Fibroblast of the conjunctiva (primary cell): Measurements from ENCODE around the gene WWC2.
"Not testable (repeated sequence)": the region's sequence is repeated elsewhere in the genome, so short reads cannot be mapped to it uniquely, and the experiment has no call there.

ENCODE experiments used
- DNase-seq: peaks from one replicate; pipeline ENCODE4 v3.0.0-alpha.2; 2010; ENCODE audit warnings: low read depth

The WWC2 gene

GRCh38 chr4:183100827-183101226 lies 1.8 kb downstream of the WWC2 start:
- no peak for DNase-seq

- DNase-seq, result no peak
Measured at GRCh38 chr4:183101956-183102480, 3.0 kb downstream of the WWC2 start.

GRCh38 chr4:183105092-183105491 lies 6.0 kb downstream of the WWC2 start:
- DNase-seq, result no peak

GRCh38 chr4:183106839-183107238 lies 7.8 kb downstream of the WWC2 start:
- DNase-seq, result no peak

- DNase-seq, result no peak
Measured at GRCh38 chr4:183107891-183108459, 8.9 kb downstream of the WWC2 start.

- no peak for DNase-seq
Measured at GRCh38 chr4:183110244-183110643, 11.2 kb downstream of the WWC2 start.

GRCh38 chr4:183111452-183111885 lies 12.4 kb downstream of the WWC2 start:
- DNase-seq, result no peak

GRCh38 chr4:183118141-183118540 lies 19.1 kb downstream of the WWC2 start:
- DNase-seq, result no peak

GRCh38 chr4:183118585-183118984 lies 19.5 kb downstream of the WWC2 start:
- no peak for DNase-seq

- DNase-seq, result not testable (repeated sequence)
Measured at GRCh38 chr4:183121660-183122059, 22.6 kb downstream of the WWC2 start.

- DNase-seq, result no peak
Measured at GRCh38 chr4:183124228-183124627, 25.2 kb downstream of the WWC2 start.

GRCh38 chr4:183124865-183125264 lies 25.8 kb downstream of the WWC2 start:
- DNase-seq, result no peak

GRCh38 chr4:183129125-183129524 lies 30.1 kb downstream of the WWC2 start:
- DNase-seq, result no peak

GRCh38 chr4:183129675-183130074 lies 30.6 kb downstream of the WWC2 start:
- DNase-seq, result no peak

GRCh38 chr4:183130328-183131155 lies 31.5 kb downstream of the WWC2 start:
- DNase-seq, result no peak

GRCh38 chr4:183132081-183132480 lies 33.0 kb downstream of the WWC2 start:
- DNase-seq, result no peak

GRCh38 chr4:183132865-183133264 lies 33.8 kb downstream of the WWC2 start:
- no peak for DNase-seq

GRCh38 chr4:183136855-183137254 lies 37.8 kb downstream of the WWC2 start:
- no peak for DNase-seq

- no peak for DNase-seq
Measured at GRCh38 chr4:183139058-183139750, 40.1 kb downstream of the WWC2 start.

- DNase-seq, result no peak
Measured at GRCh38 chr4:183139972-183140570, 41.0 kb downstream of the WWC2 start.

- DNase-seq, result no peak
Measured at GRCh38 chr4:183140911-183141320, 41.9 kb downstream of the WWC2 start.

GRCh38 chr4:183141997-183142396 lies 42.9 kb downstream of the WWC2 start:
- DNase-seq, result no peak
